GM12878 (cell line): ENCODE data around the gene PDPK1. TPM values are rescaled to one million over a fixed set of nuclear protein-coding genes. Genes with fewer than 3 reads are reported as not detected.

Source experiments
- ATAC-seq: fragments of 200-7000 bp; cut with Tn5 transposase; 3 replicates; pipeline ENCODE4 v1.9.1; 2020; ENCODE audit warnings: mild to moderate bottlenecking, moderate library complexity
- BruUV-seq: library from RNA; stranded (reverse); fragments of 400-500 nt; replicated peaks from 2 replicates; lab custom pipeline; 2021; lab: Mats Ljungman, UMichigan
- CTCF ChIA-PET: fragments of 300-600 bp; sonication (Branson Sonifier 250); formaldehyde crosslinking; extraction: SDS; loops from one replicate; lab custom pipeline; 2021; ENCODE audit warnings: inconsistent platforms; lab: Yijun Ruan, JAX
- POLR2A ChIA-PET: fragments of 350-600 bp; formaldehyde crosslinking; extraction: SDS; loops from one replicate; lab custom pipeline; 2021; ENCODE audit warnings: inconsistent platforms; lab: Charles Lee
- RAD21 ChIA-PET: fragments of 300-600 bp; sonication (Branson Sonifier 250); formaldehyde crosslinking; loops from one replicate; lab custom pipeline; 2023; ENCODE audit warnings: antibody characterized with exemption; ENCODE audit not compliant: unreplicated experiment; lab: Charles Lee
- SMC1A ChIA-PET: fragments of 300-600 bp; sonication (Branson Sonifier 250); formaldehyde crosslinking; loops from one replicate; lab custom pipeline; 2023; ENCODE audit not compliant: unreplicated experiment, uncharacterized antibody; lab: Charles Lee
- DNase-seq: peaks from one replicate; pipeline ENCODE4 v3.0.0-alpha.2; 2011; ENCODE audit warnings: low read depth, low spot score
- FAIRE-seq: peaks from 3 replicates; lab custom pipeline; 2011; peaks lifted over from hg19 to GRCh38; lab: Jason Lieb, UNC
- H2AFZ ChIP-seq: 2 replicates; pipeline ENCODE4 v1.6.0; 2011; ENCODE audit warnings: low read depth, low read length, control low read depth; ENCODE audit not compliant: control insufficient read depth
- H3K27ac ChIP-seq: 2 replicates; pipeline ENCODE4 v1.5.1; 2011; ENCODE audit warnings: control low read depth; ENCODE audit not compliant: control insufficient read depth, insufficient read depth
- H3K27me3 ChIP-seq, 2 experiments: replicated peaks in 1 of 2; 2 replicates each; pipeline versions ENCODE4 v1.6.0 to v1.6.1; 2011; ENCODE audit warnings: low read length in 1 of 2; ENCODE audit not compliant: control insufficient read depth in 2 of 2, insufficient read depth in 2 of 2
- H3K36me3 ChIP-seq, 2 experiments: 2 replicates each; pipeline ENCODE4 v1.5.1; 2011; ENCODE audit warnings: low read length in 1 of 2; ENCODE audit not compliant: control insufficient read depth in 2 of 2, insufficient read depth in 2 of 2
- H3K4me1 ChIP-seq: 2 replicates; pipeline ENCODE4 v1.6.1; 2011; ENCODE audit warnings: mild to moderate bottlenecking, low read length, moderate library complexity, mixed read lengths; ENCODE audit not compliant: control insufficient read depth, insufficient read depth
- H3K4me2 ChIP-seq: 2 replicates; pipeline ENCODE4 v1.6.0; 2011; ENCODE audit warnings: control low read depth; ENCODE audit not compliant: control insufficient read depth, insufficient read depth
- H3K4me3 ChIP-seq: fragments of 200-600 bp; sonication (generic); 2 replicates; pipeline ENCODE4 v1.5.1; 2016
- H3K79me2 ChIP-seq: 2 replicates; pipeline ENCODE4 v1.6.0; 2011; ENCODE audit warnings: low read length; ENCODE audit not compliant: control insufficient read depth, insufficient read depth
- H3K9ac ChIP-seq: 2 replicates; pipeline ENCODE4 v1.8.0; 2011; ENCODE audit warnings: low read length, control low read depth, mixed read lengths; ENCODE audit not compliant: control insufficient read depth, insufficient read depth
- H3K9me3 ChIP-seq: replicated peaks from 3 replicates; pipeline ENCODE4 v1.5.1; 2011; ENCODE audit warnings: mild to moderate bottlenecking, low read length; ENCODE audit not compliant: control insufficient read depth, insufficient read depth
- H4K20me1 ChIP-seq: 2 replicates; pipeline ENCODE4 v1.6.0; 2011; ENCODE audit not compliant: control insufficient read depth, insufficient read depth
- ETV6 ChIP-seq, 2 experiments: fragments of 450-650 bp in 1 of 2; IDR thresholded peaks in 1 of 2; conservative IDR thresholded peaks in 1 of 2; 2 replicates each; pipeline ENCODE4 v1.6.1; 2014; ENCODE audit warnings: antibody characterized with exemption in 1 of 2, borderline replicate concordance in 1 of 2, low read depth in 1 of 2, mild to moderate bottlenecking in 1 of 2, moderate library complexity in 1 of 2
- FOS ChIP-seq: IDR thresholded peaks from 3 replicates; pipeline ENCODE4 v1.6.1; 2011; ENCODE audit warnings: borderline replicate concordance; ENCODE audit not compliant: insufficient read length; ENCODE audit errors: extremely low read depth
- FOXM1 ChIP-seq: IDR thresholded peaks from 2 replicates; pipeline ENCODE4 v1.6.1; 2012; ENCODE audit warnings: low read depth, mild to moderate bottlenecking, inconsistent platforms, low read length, moderate library complexity
- HDGF ChIP-seq: fragments of 450-650 bp; IDR thresholded peaks from 2 replicates; pipeline ENCODE4 v1.6.1; 2016; ENCODE audit warnings: antibody characterized with exemption
- MTA2 ChIP-seq: fragments of 450-650 bp; IDR thresholded peaks from 2 replicates; pipeline ENCODE4 v1.6.1; 2016; ENCODE audit warnings: low read depth, mild to moderate bottlenecking, moderate library complexity
- RUNX3 ChIP-seq: IDR thresholded peaks from 2 replicates; pipeline ENCODE4 v1.6.1; 2012; ENCODE audit warnings: low read length, inconsistent platforms
- SUPT20H ChIP-seq: IDR thresholded peaks from 2 replicates; pipeline ENCODE4 v1.6.1; 2011; ENCODE audit warnings: low read depth, mild to moderate bottlenecking, low read length, moderate library complexity, borderline replicate concordance; ENCODE audit not compliant: control insufficient read depth
- TBL1XR1 ChIP-seq: IDR thresholded peaks from 2 replicates; pipeline ENCODE4 v1.6.1; 2012; ENCODE audit warnings: low read depth, low read length, improper control_type of control experiment
- WGBS: methylation state at CpG from one replicate; pipeline ENCODE4 v1.1.6; 2016; ENCODE audit warnings: low lambda C conversion rate; ENCODE audit not compliant: insufficient replicate concordance, insufficient coverage; ENCODE audit errors: missing lambda C conversion rate; 5-methylcytosine and 5-hydroxymethylcytosine counted together
- in situ Hi-C: fragments of 300-500 bp; cut with MboI; formaldehyde crosslinking; loops from 9 replicates; pipeline ENCODE4 v1.14.3; 2018; ENCODE audit warnings: mixed read lengths
- intact Hi-C: fragments of 100-400 bp; cut with micrococcal nuclease; formaldehyde crosslinking; loops from one replicate; pipeline ENCODE4 v1.14.2; 2022; ENCODE audit not compliant: unreplicated experiment
- polyA plus RNA-seq, 11 experiments: library from polyadenylated mRNA; depleted of rRNA in 4 of 11; unstranded in 6 of 11; stranded (reverse) in 5 of 11; fragments of >200 nt; fragmentation: Nextera tagmentation in 4 of 11; fragmentation: Illumina TruSeq in 1 of 11; extraction: Ambion mirVana in 4 of 11; extraction: Trizol in 1 of 11; gene quantifications; 1 replicate in 1 of 11; 2 replicates in 10 of 11; pipeline versions ENCODE4 v1.2.1 to v1.2.3, GENCODE V29; 2011 to 2016; ENCODE audit warnings: inconsistent platforms in 2 of 11, missing spikeins in 2 of 11, low read depth in 1 of 11
- total RNA-seq, 4 experiments: library from RNA; depleted of rRNA in 3 of 4; stranded (reverse); fragments of >200 nt in 3 of 4; fragmentation: Illumina TruSeq in 1 of 4; extraction: Trizol in 1 of 4; gene quantifications; 2 replicates each; pipeline versions ENCODE4 v1.2.1 to v1.2.3, GENCODE V29; 2013 to 2021
- TF ChIP-seq, protein P1 (sequence below): IDR thresholded peaks from 2 replicates; pipeline ENCODE4 v1.6.1; 2012; ENCODE audit warnings: low read depth, low read length, improper control_type of control experiment
- TF ChIP-seq, protein P2 (sequence below): fragments of 450-650 bp; IDR thresholded peaks from 2 replicates; pipeline ENCODE4 v1.6.1; 2014; ENCODE audit warnings: mild to moderate bottlenecking
- TF ChIP-seq, protein P3 (sequence below): fragments of 450-650 bp; IDR thresholded peaks from 2 replicates; pipeline ENCODE4 v1.6.1; 2016; ENCODE audit warnings: mild to moderate bottlenecking, moderate library complexity, borderline replicate concordance

Gene PDPK1
- total and polyA plus RNA-seq, 10 of the 15 experiments (the other 5 are each of a cell fraction or from before 2014, with no cell fraction given), result 3.9 to 41.3 (median 25.5) TPM

DNA sequence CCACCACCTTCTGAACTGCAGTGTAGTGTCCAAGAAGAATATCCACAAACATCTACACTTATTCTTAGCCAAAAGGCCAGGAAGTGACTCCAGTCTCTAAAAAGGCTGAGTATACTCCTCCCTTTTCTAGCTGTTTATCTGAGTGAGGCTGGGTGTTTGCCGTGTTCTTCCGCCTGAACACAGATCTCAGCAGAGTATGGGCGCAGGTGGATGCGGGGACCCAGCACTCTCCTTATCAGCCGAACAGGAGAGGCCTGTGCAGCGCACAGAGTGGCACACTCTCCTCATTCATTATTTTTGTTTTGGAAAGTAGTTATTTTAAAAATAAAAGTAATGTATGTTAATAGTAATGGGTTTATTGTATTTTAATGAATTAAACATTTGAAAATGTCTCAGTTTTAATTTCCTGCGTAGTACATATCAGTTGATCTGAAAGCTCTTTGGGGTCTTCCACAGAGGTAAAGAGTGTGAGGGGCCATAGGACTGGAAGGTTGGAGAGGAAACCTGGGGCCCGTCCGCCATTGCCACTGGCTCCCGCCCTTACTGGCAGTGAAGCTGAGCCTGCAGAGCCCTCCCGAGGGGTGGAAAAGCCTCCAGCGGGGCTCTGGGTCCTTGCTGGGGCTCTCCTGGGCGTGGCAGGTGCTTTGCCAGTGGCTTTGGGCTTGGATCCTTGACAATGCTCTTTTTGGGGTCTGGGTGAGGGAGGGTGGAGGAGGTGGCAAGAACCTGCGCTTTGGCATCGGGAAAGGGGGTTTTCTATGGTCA, 53.8 kb downstream of the PDPK1 start:
- ATAC-seq (no peak), DNase-seq (no peak), FAIRE-seq (no peak)
- H2AFZ ChIP-seq, result no peak overlapping the region
- no peaks in the 10 kb centered on the region for H3K27me3 ChIP-seq
- H3K9me3 ChIP-seq, result no peaks in the 10 kb centered on the region
- TF ChIP-seq ETV6 (conservative IDR thresholded peaks at IDR 0.05 in 1 of 2, IDR thresholded peaks at IDR 0.05 in 1 of 2; ENCODE audit: borderline replicate concordance in 1 of 2, low read depth in 1 of 2), result no peak
- intact Hi-C loops, result no loop called here
- peaks cover 12 to 14% of the 10 kb centered on the region in 2 experiments for H3K36me3 ChIP-seq
- no peak overlapping the region for H3K27ac ChIP-seq
- no peaks in the 10 kb centered on the region for H3K79me2 ChIP-seq
- ChIA-PET SMC1A (no interaction called here), POLR2A (interaction anchor here (0.7 kb wide), 1 partner anchor 82 kb away, joined by 7 read pairs; no protein-coding TSS in a partner anchor), CTCF (no interaction called here), RAD21 (no interaction called here)
- in situ Hi-C loops, result no loop called here
- no peaks in the 10 kb centered on the region for H4K20me1 ChIP-seq
- H3K4me1 ChIP-seq, result peaks cover 4% of the 10 kb centered on the region
- H3K9ac ChIP-seq, result no peak overlapping the region
- no TSS peak for BruUV-seq
- 97% methylated on average over 15 of the region's 15 CpGs for WGBS
- H3K4me2 ChIP-seq, result no peak overlapping the region
- no peak overlapping the region for H3K4me3 ChIP-seq

DNA sequence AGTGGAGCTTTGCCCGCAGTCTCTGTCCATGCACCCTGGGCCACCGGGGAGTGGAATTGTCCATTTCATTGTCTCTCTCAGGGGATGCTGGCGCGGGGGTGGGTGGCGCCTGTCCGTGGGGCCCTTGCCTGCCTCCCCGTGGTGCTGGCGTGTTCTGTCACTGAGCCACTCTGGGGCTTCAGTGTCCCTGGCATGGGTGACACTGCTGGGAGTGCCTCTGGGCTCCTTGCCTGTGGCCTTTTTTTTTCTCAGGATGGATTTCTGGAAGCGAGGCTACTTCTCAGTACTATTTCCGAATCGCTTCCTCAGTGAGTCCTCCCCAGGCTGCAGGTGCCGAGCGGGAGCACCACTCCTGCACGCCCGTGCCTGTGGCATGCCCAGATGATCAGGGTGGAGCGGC, 55.0 kb downstream of the PDPK1 start:
- ChIA-PET SMC1A (no interaction called here), CTCF (no interaction called here), RAD21 (no interaction called here), POLR2A (interaction anchor here (0.6 to 0.9 kb wide), 3 partner anchors 10 to 327 kb away, joined by 3 to 4 read pairs (median 3); no protein-coding TSS in a partner anchor)
- no peak for DNase-seq
- no TSS peak for BruUV-seq
- Histone ChIP-seq H3K36me3 (peaks cover 14 to 19% of the 10 kb centered on the region in 2 experiments), H3K27ac (no peak overlapping the region), H3K4me1 (peaks cover 4% of the 10 kb centered on the region), H3K4me2 (no peak overlapping the region), H3K9ac (no peak overlapping the region), H3K9me3 (no peaks in the 10 kb centered on the region), H4K20me1 (no peaks in the 10 kb centered on the region), H3K79me2 (no peaks in the 10 kb centered on the region), H2AFZ (no peak overlapping the region), H3K27me3 (no peaks in the 10 kb centered on the region), H3K4me3 (no peak overlapping the region)
- in situ Hi-C loops, result no loop called here
- intact Hi-C loops, result no loop called here
- ATAC-seq, result no peak
- no peak for FAIRE-seq
- WGBS, result over 99% methylated on average over 16 of the region's 16 CpGs
- TF ChIP-seq SUPT20H (no peak), HDGF (no peak), TBL1XR1 (no peak), FOXM1 (no peak), MTA2 (no peak), FOS (no peak), RUNX3 (no peak)
- TF ChIP-seq, protein P1, sequence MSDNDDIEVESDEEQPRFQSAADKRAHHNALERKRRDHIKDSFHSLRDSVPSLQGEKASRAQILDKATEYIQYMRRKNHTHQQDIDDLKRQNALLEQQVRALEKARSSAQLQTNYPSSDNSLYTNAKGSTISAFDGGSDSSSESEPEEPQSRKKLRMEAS, result no peak
- TF ChIP-seq, protein P2, sequence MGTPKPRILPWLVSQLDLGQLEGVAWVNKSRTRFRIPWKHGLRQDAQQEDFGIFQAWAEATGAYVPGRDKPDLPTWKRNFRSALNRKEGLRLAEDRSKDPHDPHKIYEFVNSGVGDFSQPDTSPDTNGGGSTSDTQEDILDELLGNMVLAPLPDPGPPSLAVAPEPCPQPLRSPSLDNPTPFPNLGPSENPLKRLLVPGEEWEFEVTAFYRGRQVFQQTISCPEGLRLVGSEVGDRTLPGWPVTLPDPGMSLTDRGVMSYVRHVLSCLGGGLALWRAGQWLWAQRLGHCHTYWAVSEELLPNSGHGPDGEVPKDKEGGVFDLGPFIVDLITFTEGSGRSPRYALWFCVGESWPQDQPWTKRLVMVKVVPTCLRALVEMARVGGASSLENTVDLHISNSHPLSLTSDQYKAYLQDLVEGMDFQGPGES, result no peak
- TF ChIP-seq, protein P3, sequence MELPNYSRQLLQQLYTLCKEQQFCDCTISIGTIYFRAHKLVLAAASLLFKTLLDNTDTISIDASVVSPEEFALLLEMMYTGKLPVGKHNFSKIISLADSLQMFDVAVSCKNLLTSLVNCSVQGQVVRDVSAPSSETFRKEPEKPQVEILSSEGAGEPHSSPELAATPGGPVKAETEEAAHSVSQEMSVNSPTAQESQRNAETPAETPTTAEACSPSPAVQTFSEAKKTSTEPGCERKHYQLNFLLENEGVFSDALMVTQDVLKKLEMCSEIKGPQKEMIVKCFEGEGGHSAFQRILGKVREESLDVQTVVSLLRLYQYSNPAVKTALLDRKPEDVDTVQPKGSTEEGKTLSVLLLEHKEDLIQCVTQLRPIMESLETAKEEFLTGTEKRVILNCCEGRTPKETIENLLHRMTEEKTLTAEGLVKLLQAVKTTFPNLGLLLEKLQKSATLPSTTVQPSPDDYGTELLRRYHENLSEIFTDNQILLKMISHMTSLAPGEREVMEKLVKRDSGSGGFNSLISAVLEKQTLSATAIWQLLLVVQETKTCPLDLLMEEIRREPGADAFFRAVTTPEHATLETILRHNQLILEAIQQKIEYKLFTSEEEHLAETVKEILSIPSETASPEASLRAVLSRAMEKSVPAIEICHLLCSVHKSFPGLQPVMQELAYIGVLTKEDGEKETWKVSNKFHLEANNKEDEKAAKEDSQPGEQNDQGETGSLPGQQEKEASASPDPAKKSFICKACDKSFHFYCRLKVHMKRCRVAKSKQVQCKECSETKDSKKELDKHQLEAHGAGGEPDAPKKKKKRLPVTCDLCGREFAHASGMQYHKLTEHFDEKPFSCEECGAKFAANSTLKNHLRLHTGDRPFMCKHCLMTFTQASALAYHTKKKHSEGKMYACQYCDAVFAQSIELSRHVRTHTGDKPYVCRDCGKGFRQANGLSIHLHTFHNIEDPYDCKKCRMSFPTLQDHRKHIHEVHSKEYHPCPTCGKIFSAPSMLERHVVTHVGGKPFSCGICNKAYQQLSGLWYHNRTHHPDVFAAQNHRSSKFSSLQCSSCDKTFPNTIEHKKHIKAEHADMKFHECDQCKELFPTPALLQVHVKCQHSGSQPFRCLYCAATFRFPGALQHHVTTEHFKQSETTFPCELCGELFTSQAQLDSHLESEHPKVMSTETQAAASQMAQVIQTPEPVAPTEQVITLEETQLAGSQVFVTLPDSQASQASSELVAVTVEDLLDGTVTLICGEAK, result no peak
